Ovary (tissue), 3 donors: ENCODE results near the gene LRRK2.

Experiments used
- CTCF ChIP-seq, 3 donors: fragments of 450-650 bp in 2 of 3; fragments of 200-600 bp in 1 of 3; IDR thresholded peaks; one replicate each; pipeline versions ENCODE4 v1.5.1 to v1.8.0; 2016 to 2022; ENCODE audit warnings: antibody characterized with exemption in 3 of 3, mild to moderate bottlenecking in 1 of 3
- EP300 ChIP-seq: sonication (generic); formaldehyde crosslinking; IDR thresholded peaks from one replicate; pipeline ENCODE4 v1.6.1; 2017; ENCODE audit warnings: antibody characterized with exemption
- donor health status: DM: no; HTN: no; CAD: no.

- no peak for TF ChIP-seq CTCF (IDR thresholded peaks at IDR 0.05)
- TF ChIP-seq EP300, result no peak
Measured at GRCh38 chr12:40300490-40300889, 75.7 kb downstream of the LRRK2 start.
